Measurements from ENCODE around the gene SLC25A33.

GRCh38 chr1:9615316-9616063 is 76.2 kb downstream of the SLC25A33 start:
- TF ChIP-seq POLR2A (IDR thresholded peaks at IDR 0.05; ENCODE audit: low read length) (no peak), GATA1 (IDR thresholded peaks at IDR 0.05; ENCODE audit: low read depth, low read length) (no peak)
